Small intestine (tissue), 7 donors: ENCODE data around the gene GLS. TPM values are rescaled to one million over a fixed set of nuclear protein-coding genes. Genes with fewer than 3 reads are reported as not detected.
"Not testable (repeated sequence)": the region's sequence is repeated elsewhere in the genome, so short reads cannot be mapped to it uniquely, and the experiment has no call there.

Experiments used
- DNase-seq, 2 donors: peaks; one replicate each; pipeline versions ENCODE4 v3.0.0 to v3.0.0-alpha.2; 2013
- FAIRE-seq: peaks from 2 replicates; lab custom pipeline; 2012; peaks lifted over from hg19 to GRCh38; lab: Jason Lieb, UNC
- H3K27ac ChIP-seq, 3 donors: one replicate each; pipeline ENCODE4 v1.5.1; 2013; ENCODE audit warnings: low read length in 2 of 3, mild to moderate bottlenecking in 2 of 3, control low read depth in 1 of 3, inconsistent platforms in 1 of 3, low read depth in 1 of 3, moderate library complexity in 1 of 3
- H3K27me3 ChIP-seq, 3 donors: one replicate each; pipeline ENCODE4 v1.6.1; 2013; ENCODE audit warnings: low read length in 3 of 3, inconsistent platforms in 1 of 3; ENCODE audit not compliant: control insufficient read depth in 3 of 3, insufficient read depth in 3 of 3
- H3K36me3 ChIP-seq, 3 donors: one replicate each; pipeline ENCODE4 v1.6.1; 2013; ENCODE audit warnings: low read length in 3 of 3, inconsistent platforms in 1 of 3, low read depth in 1 of 3, mild to moderate bottlenecking in 1 of 3, moderate library complexity in 1 of 3; ENCODE audit not compliant: control insufficient read depth in 3 of 3, insufficient read depth in 2 of 3
- H3K4me1 ChIP-seq, 3 donors: one replicate each; pipeline ENCODE4 v1.6.1; 2013; ENCODE audit warnings: low read length in 2 of 3, inconsistent platforms in 1 of 3, low read depth in 1 of 3, mild to moderate bottlenecking in 1 of 3, moderate library complexity in 1 of 3; ENCODE audit not compliant: control insufficient read depth in 3 of 3, insufficient read depth in 2 of 3
- H3K4me3 ChIP-seq, 3 donors: one replicate each; pipeline ENCODE4 v1.5.1; 2013; ENCODE audit warnings: low read length in 3 of 3, control low read depth in 1 of 3, inconsistent platforms in 1 of 3, low read depth in 1 of 3, mild to moderate bottlenecking in 1 of 3, moderate library complexity in 1 of 3
- H3K9me3 ChIP-seq, 2 donors: one replicate each; pipeline ENCODE4 v1.6.1; 2013; ENCODE audit warnings: low read depth in 1 of 2, low read length in 1 of 2; ENCODE audit not compliant: control insufficient read depth in 2 of 2, insufficient read depth in 1 of 2
- WGBS, 3 donors: extraction: QIAGEN DNeasy Blood & Tissue Kit; methylation state at CpG; one replicate each; pipeline ENCODE4 v1.1.7; 2013; 5-methylcytosine and 5-hydroxymethylcytosine counted together
- polyA plus RNA-seq, 4 donors: library from polyadenylated mRNA; stranded (reverse) in 3 of 4; unstranded in 1 of 4; fragments of 200-250 nt in 3 of 4; fragments of 120-200 nt in 1 of 4; gene quantifications; one replicate each; pipeline versions ENCODE4 v1.2.1 to v1.2.3, GENCODE V29; 2013
- donor health status: healthy with polysubstance abuse.
- donor health status: control.
- donor health status: control.
- donor health status: Bipolar disorder and iron deficiency.
- donor health status: healthy.

GLS gene
- polyA plus RNA-seq, 4 donors: 39.3 to 621 (median 48.7) TPM

- Histone ChIP-seq H3K4me3 (no peak overlapping the region), H3K27me3 (no peaks in the 10 kb centered on the region), H3K4me1 (peaks cover 2 to 20% (median 10%) of the 10 kb centered on the region in 3 donors), H3K9me3 (no peaks in the 10 kb centered on the region), H3K27ac (peak overlapping the region in 1 of 3 donors; percentile 76), H3K36me3 (no peaks in the 10 kb centered on the region)
- peak; percentile 25 to 58 for DNase-seq
- FAIRE-seq: no peak
- WGBS, 3 donors: 57 to 65% (median 57%) methylated on average over 2 of the region's 2 CpGs
These were observed 68.0 kb downstream of the GLS start for GRCh38 chr2:190948671-190949070.

- H3K4me3 ChIP-seq: no peak overlapping the region
- FAIRE-seq (no peak), DNase-seq (no peak)
- WGBS, 3 donors: 89 to 97% (median 91%) methylated on average over 3 of the region's 3 CpGs
- no peak overlapping the region for H3K27ac ChIP-seq
- peaks cover 2 to 20% (median 10%) of the 10 kb centered on the region in 3 donors for H3K4me1 ChIP-seq
- H3K9me3 ChIP-seq: no peaks in the 10 kb centered on the region
- no peaks in the 10 kb centered on the region for H3K36me3 ChIP-seq
- H3K27me3 ChIP-seq: no peaks in the 10 kb centered on the region
These were observed 70.0 kb downstream of the GLS start for GRCh38 chr2:190950566-190950991.

GRCh38 chr2:190953257-190953656 is 72.6 kb downstream of the GLS start:
- Histone ChIP-seq H3K27me3 (no peaks in the 10 kb centered on the region), H3K36me3 (no peaks in the 10 kb centered on the region), H3K4me1 (peaks cover 0 to 8% (median 4%) of the 10 kb centered on the region in 3 donors), H3K27ac (no peak overlapping the region), H3K9me3 (peaks cover 0 to 4% of the 10 kb centered on the region in 2 donors), H3K4me3 (no peak overlapping the region)
- WGBS, 3 donors: 28 to 55% (median 38%) methylated on average over 4 of the region's 4 CpGs
- no peak for FAIRE-seq
- DNase-seq: no peak

GRCh38 chr2:190959911-190960788 is 79.5 kb downstream of the GLS start:
- Histone ChIP-seq H3K27me3 (no peaks in the 10 kb centered on the region), H3K27ac (no peak overlapping the region), H3K9me3 (peaks cover 0 to 4% of the 10 kb centered on the region in 2 donors), H3K4me1 (no peaks in the 10 kb centered on the region), H3K4me3 (no peak overlapping the region), H3K36me3 (peaks cover 3 to 10% (median 7%) of the 10 kb centered on the region in 3 donors)
- FAIRE-seq (no peak), DNase-seq (no peak)
- 75 to 87% (median 78%) methylated on average over 5 of the region's 5 CpGs for WGBS, 3 donors

- H3K27me3 ChIP-seq, H3K27ac ChIP-seq, H3K4me3 ChIP-seq, FAIRE-seq, H3K9me3 ChIP-seq, DNase-seq, H3K4me1 ChIP-seq: not testable (repeated sequence)
- WGBS, 3 donors: 93 to 96% (median 96%) methylated on average over 5 of the region's 5 CpGs
- H3K36me3 ChIP-seq: peaks cover 5 to 10% (median 7%) of the 10 kb centered on the region in 3 donors
These were observed 80.5 kb downstream of the GLS start for GRCh38 chr2:190961117-190961516.

- whole genome bisulfite sequencing, 3 donors: 75 to 90% (median 86%) methylated on average over 2 of the region's 2 CpGs
- Histone ChIP-seq H3K36me3 (peaks cover 8 to 10% (median 10%) of the 10 kb centered on the region in 3 donors), H3K27ac (no peak overlapping the region), H3K27me3 (no peaks in the 10 kb centered on the region), H3K9me3 (no peaks in the 10 kb centered on the region), H3K4me3 (no peak overlapping the region), H3K4me1 (no peaks in the 10 kb centered on the region)
- no peak for FAIRE-seq
- DNase-seq: no peak
These were observed 81.4 kb downstream of the GLS start for GRCh38 chr2:190961918-190962487.

- Histone ChIP-seq H3K27ac (no peak overlapping the region), H3K36me3 (peaks cover 8 to 10% (median 10%) of the 10 kb centered on the region in 3 donors)
- FAIRE-seq: no peak
These were observed 82.5 kb downstream of the GLS start for GRCh38 chr2:190963088-190963487.

GRCh38 chr2:190964170-190964795 is 83.7 kb downstream of the GLS start:
- H3K4me1 ChIP-seq: no peaks in the 10 kb centered on the region
- WGBS, 3 donors: 35 to 67% (median 46%) methylated on average over 6 of the region's 6 CpGs
- no peak for FAIRE-seq

More at GRCh38 chr2:190963088-190963487, 82.5 kb downstream of the GLS start:
- Histone ChIP-seq H3K4me1 (no peaks in the 10 kb centered on the region), H3K4me3 (no peak overlapping the region), H3K27me3 (no peaks in the 10 kb centered on the region), H3K9me3 (no peaks in the 10 kb centered on the region)
- WGBS, 3 donors: 89 to 91% (median 90%) methylated on average over 2 of the region's 2 CpGs
- no peak for DNase-seq

More at GRCh38 chr2:190964170-190964795, 83.7 kb downstream of the GLS start:
- peaks cover 8 to 15% (median 10%) of the 10 kb centered on the region in 3 donors for H3K36me3 ChIP-seq
- H3K27ac ChIP-seq: peak overlapping the region in 1 of 3 donors; percentile 22
- H3K4me3 ChIP-seq: no peak overlapping the region
- H3K9me3 ChIP-seq: no peaks in the 10 kb centered on the region
- DNase-seq: peak in 1 of 2 donors; percentile 63
- H3K27me3 ChIP-seq: no peaks in the 10 kb centered on the region
